ENCODE results near the gene JMJD7.

JMJD7 gene

GRCh38 chr15:41790756-41791546 is 36.9 kb upstream of the JMJD7 start:
- no peaks in the 10 kb centered on the region for H3K36me3 Mint-ChIP-seq (ENCODE audit: low read depth)
- peak overlapping the region in 2 of 3 experiments; percentile 2 to 20 for H3K27ac Mint-ChIP-seq
- H3K4me1 Mint-ChIP-seq, result peaks cover 50% of the 10 kb centered on the region
- no peak overlapping the region for H3K4me3 Mint-ChIP-seq
- no peaks in the 10 kb centered on the region for H3K9me3 Mint-ChIP-seq
- H3K27me3 Mint-ChIP-seq (ENCODE audit: low read depth), result no peaks in the 10 kb centered on the region
- no peak for TF ChIP-seq CTCF (IDR thresholded peaks at IDR 0.05; ENCODE audit: unreplicated experiment in 3 of 3)

GRCh38 chr15:41791547-41791937 is 36.4 kb upstream of the JMJD7 start:
- no peak overlapping the region for H3K4me3 Mint-ChIP-seq
- peak overlapping the region in 2 of 3 experiments; percentile 5 to 44 for H3K27ac Mint-ChIP-seq
- H3K9me3 Mint-ChIP-seq, result no peaks in the 10 kb centered on the region
- no peaks in the 10 kb centered on the region for H3K27me3 Mint-ChIP-seq (ENCODE audit: low read depth)
- peaks cover 56% of the 10 kb centered on the region for H3K4me1 Mint-ChIP-seq
- H3K36me3 Mint-ChIP-seq (ENCODE audit: low read depth), result no peaks in the 10 kb centered on the region
- TF ChIP-seq CTCF (IDR thresholded peaks at IDR 0.05; ENCODE audit: unreplicated experiment in 3 of 3), result no peak

GRCh38 chr15:41792000-41792637 is 35.8 kb upstream of the JMJD7 start:
- peaks cover 62% of the 10 kb centered on the region for H3K4me1 Mint-ChIP-seq
- H3K9me3 Mint-ChIP-seq, result no peaks in the 10 kb centered on the region
- no peaks in the 10 kb centered on the region for H3K36me3 Mint-ChIP-seq (ENCODE audit: low read depth)
- TF ChIP-seq CTCF (IDR thresholded peaks at IDR 0.05; ENCODE audit: unreplicated experiment in 3 of 3), result no peak
- no peak overlapping the region for H3K4me3 Mint-ChIP-seq
- H3K27ac Mint-ChIP-seq, result peak overlapping the region; percentile 5 to 44 (median 16)
- no peaks in the 10 kb centered on the region for H3K27me3 Mint-ChIP-seq (ENCODE audit: low read depth)

GRCh38 chr15:41794081-41794480 is 33.8 kb upstream of the JMJD7 start:
- H3K4me1 Mint-ChIP-seq, result peaks cover 65% of the 10 kb centered on the region
- no peaks in the 10 kb centered on the region for H3K36me3 Mint-ChIP-seq (ENCODE audit: low read depth)
- no peaks in the 10 kb centered on the region for H3K27me3 Mint-ChIP-seq (ENCODE audit: low read depth)
- TF ChIP-seq CTCF (IDR thresholded peaks at IDR 0.05; ENCODE audit: unreplicated experiment in 3 of 3), result no peak
- H3K27ac Mint-ChIP-seq, result peak overlapping the region in 2 of 3 experiments; percentile 49 to 58
- no peak overlapping the region for H3K4me3 Mint-ChIP-seq
- H3K9me3 Mint-ChIP-seq, result no peaks in the 10 kb centered on the region

- H3K4me3 Mint-ChIP-seq, result no peak overlapping the region
- no peaks in the 10 kb centered on the region for H3K9me3 Mint-ChIP-seq
- no peaks in the 10 kb centered on the region for H3K27me3 Mint-ChIP-seq (ENCODE audit: low read depth)
- H3K36me3 Mint-ChIP-seq (ENCODE audit: low read depth), result peaks cover 17% of the 10 kb centered on the region
- peaks cover 50% of the 10 kb centered on the region for H3K4me1 Mint-ChIP-seq
- no peak for TF ChIP-seq CTCF (IDR thresholded peaks at IDR 0.05; ENCODE audit: unreplicated experiment in 3 of 3)
- H3K27ac Mint-ChIP-seq, result peak overlapping the region; percentile 92 to 98 (median 93)
Measured at GRCh38 chr15:41795996-41796856, 31.7 kb upstream of the JMJD7 start.

Measured in nephron (organoid).